IMR-90 (cell line): ENCODE data around the gene GPSM1. TPM values are rescaled to one million over a fixed set of nuclear protein-coding genes. Genes with fewer than 3 reads are reported as not detected.

Source experiments
- ATAC-seq: fragments of 200-7000 bp; cut with Tn5 transposase; 2 replicates; pipeline ENCODE4 v1.9.1; 2020; ENCODE audit warnings: low read depth, mild to moderate bottlenecking, moderate library complexity
- BruUV-seq: library from RNA; stranded (reverse); fragments of 400-500 nt; replicated peaks from 2 replicates; lab custom pipeline; 2021; lab: Mats Ljungman, UMichigan
- CTCF ChIA-PET: fragments of 300-600 bp; formaldehyde crosslinking; extraction: SDS; loops from one replicate; lab custom pipeline; 2021; ENCODE audit warnings: antibody characterized with exemption; lab: Yijun Ruan, JAX
- POLR2A ChIA-PET: fragments of 300-600 bp; sonication (Branson Sonifier 250); formaldehyde crosslinking; loops from one replicate; lab custom pipeline; 2022; ENCODE audit warnings: antibody characterized with exemption; ENCODE audit not compliant: unreplicated experiment; lab: Charles Lee
- DNase-seq: peaks from one replicate; pipeline ENCODE4 v3.0.0; 2013
- H2AFZ ChIP-seq: replicated peaks from 2 replicates; pipeline ENCODE3; 2013; ENCODE audit warnings: low read length, mild to moderate bottlenecking; ENCODE audit not compliant: poor library complexity
- H2AK5ac ChIP-seq: 2 replicates; pipeline ENCODE4 v1.6.1; 2013; ENCODE audit warnings: low read depth, low read length, inconsistent platforms
- H2AK9ac ChIP-seq: replicated peaks from 2 replicates; pipeline ENCODE3; 2013; ENCODE audit warnings: mild to moderate bottlenecking, low read depth, low read length, moderate library complexity; ENCODE audit not compliant: poor library complexity
- H2BK120ac ChIP-seq: 2 replicates; pipeline ENCODE4 v1.6.1; 2013; ENCODE audit warnings: low read depth, low read length, inconsistent platforms
- H2BK15ac ChIP-seq: 3 replicates; pipeline ENCODE4 v1.6.1; 2013; ENCODE audit warnings: low read depth, low read length, inconsistent platforms
- H2BK20ac ChIP-seq: 2 replicates; pipeline ENCODE4 v1.6.1; 2013; ENCODE audit warnings: low read depth, mild to moderate bottlenecking, inconsistent platforms, low read length, moderate library complexity
- H2BK5ac ChIP-seq: 2 replicates; pipeline ENCODE4 v1.6.1; 2013; ENCODE audit warnings: mild to moderate bottlenecking, low read depth, low read length, inconsistent platforms; ENCODE audit not compliant: poor library complexity, severe bottlenecking
- H3K14ac ChIP-seq: replicated peaks from 2 replicates; pipeline ENCODE4 v1.6.1; 2013; ENCODE audit warnings: low read depth, low read length, inconsistent platforms
- H3K18ac ChIP-seq: 2 replicates; pipeline ENCODE4 v1.6.1; 2013; ENCODE audit warnings: low read depth, low read length, control low read depth
- H3K23ac ChIP-seq: 2 replicates; pipeline ENCODE4 v1.6.1; 2013; ENCODE audit warnings: low read depth, low read length, inconsistent platforms
- H3K27ac ChIP-seq: 2 replicates; pipeline ENCODE4 v1.5.1; 2013; ENCODE audit warnings: mild to moderate bottlenecking, control low read depth, low read length; ENCODE audit not compliant: insufficient read depth
- H3K27me3 ChIP-seq: 2 replicates; pipeline ENCODE4 v1.6.1; 2013; ENCODE audit warnings: low read length; ENCODE audit not compliant: control insufficient read depth, insufficient read depth
- H3K36me3 ChIP-seq: 2 replicates; pipeline ENCODE4 v1.6.1; 2013; ENCODE audit warnings: low read length, mixed read lengths; ENCODE audit not compliant: control insufficient read depth, insufficient read depth
- H3K4ac ChIP-seq: 2 replicates; pipeline ENCODE4 v1.6.1; 2013; ENCODE audit warnings: low read depth, low read length, inconsistent platforms
- H3K4me1 ChIP-seq: 2 replicates; pipeline ENCODE4 v1.6.1; 2013; ENCODE audit warnings: low read length, mixed read lengths; ENCODE audit not compliant: control insufficient read depth, insufficient read depth
- H3K4me2 ChIP-seq: 2 replicates; pipeline ENCODE4 v1.6.1; 2013; ENCODE audit warnings: low read depth, mild to moderate bottlenecking, control low read depth, low read length, moderate library complexity
- H3K4me3 ChIP-seq: 2 replicates; pipeline ENCODE4 v1.5.1; 2013; ENCODE audit warnings: low read depth, mild to moderate bottlenecking, control low read depth, low read length, moderate library complexity; ENCODE audit not compliant: insufficient read depth
- H3K56ac ChIP-seq: 2 replicates; pipeline ENCODE4 v1.6.1; 2013; ENCODE audit warnings: low read length, inconsistent platforms; ENCODE audit not compliant: insufficient read depth; ENCODE audit errors: extremely low read depth
- H3K79me1 ChIP-seq, 2 experiments: 2 replicates each; pipeline ENCODE4 v1.6.1; 2013; ENCODE audit warnings: low read length in 2 of 2, inconsistent platforms in 1 of 2, low read depth in 1 of 2
- H3K9ac ChIP-seq: 2 replicates; pipeline ENCODE4 v1.6.1; 2013; ENCODE audit warnings: low read depth, low read length, control low read depth
- H3K9me1 ChIP-seq: 2 replicates; pipeline ENCODE4 v1.6.1; 2013; ENCODE audit warnings: low read length, inconsistent platforms; ENCODE audit not compliant: insufficient read depth
- H3K9me3 ChIP-seq: 2 replicates; pipeline ENCODE4 v1.6.1; 2013; ENCODE audit warnings: low read length; ENCODE audit not compliant: control insufficient read depth, insufficient read depth
- H4K20me1 ChIP-seq: 2 replicates; pipeline ENCODE4 v1.6.1; 2013; ENCODE audit warnings: low read length, inconsistent platforms; ENCODE audit not compliant: insufficient read depth
- H4K5ac ChIP-seq: 2 replicates; pipeline ENCODE4 v1.6.1; 2013; ENCODE audit warnings: mild to moderate bottlenecking, low read depth, low read length, control low read depth
- H4K8ac ChIP-seq, 2 experiments: 2 replicates each; pipeline ENCODE4 v1.6.1; 2013; ENCODE audit warnings: low read depth in 2 of 2, low read length in 2 of 2, control low read depth in 1 of 2, inconsistent platforms in 1 of 2
- H4K91ac ChIP-seq: 2 replicates; pipeline ENCODE4 v1.6.1; 2013; ENCODE audit warnings: low read depth, low read length, inconsistent platforms; ENCODE audit not compliant: insufficient read depth
- CEBPB ChIP-seq: IDR thresholded peaks from 2 replicates; pipeline ENCODE4 v1.6.1; 2012; ENCODE audit warnings: low read depth, low read length, improper control_type of control experiment
- FOS ChIP-seq: fragments of 150-350 bp; IDR thresholded peaks from 2 replicates; pipeline ENCODE4 v1.6.1; 2016; ENCODE audit warnings: low read depth, low read length
- RFX5 ChIP-seq: IDR thresholded peaks from 2 replicates; pipeline ENCODE4 v1.8.0; 2012; ENCODE audit warnings: low read depth, mild to moderate bottlenecking, low read length, moderate library complexity
- WGBS, 2 experiments: methylation state at CpG; one replicate each; pipeline versions ENCODE4 v1.1.5 to v1.1.7; 2013; ENCODE audit warnings: missing lambda C conversion rate in 2 of 2; ENCODE audit not compliant: insufficient read length in 1 of 2; ENCODE audit errors: extremely low coverage in 2 of 2; 5-methylcytosine and 5-hydroxymethylcytosine counted together
- dilution Hi-C: fragments of 300-500 bp; cut with HindIII; formaldehyde crosslinking; loops from one replicate; pipeline ENCODE4 v1.14.3; 2018; ENCODE audit warnings: low sequenced_read_pairs; ENCODE audit not compliant: unreplicated experiment
- in situ Hi-C: fragments of 300-500 bp; cut with MboI; formaldehyde crosslinking; loops from 3 replicates; pipeline ENCODE4 v1.14.3; 2019; ENCODE audit warnings: low sequenced_read_pairs, inconsistent platforms, mixed read lengths
- intact Hi-C: fragments of 100-400 bp; cut with micrococcal nuclease; formaldehyde crosslinking; loops from 2 replicates; pipeline ENCODE4 v1.10.0; 2022
- polyA plus RNA-seq, 3 experiments: library from polyadenylated mRNA; depleted of rRNA; stranded (reverse); fragments of >200 nt; gene quantifications; 2 replicates each; pipeline ENCODE4 v1.2.3, GENCODE V29; 2012; ENCODE audit warnings: low replicate concordance in 1 of 3
- total RNA-seq: library from RNA; depleted of rRNA; stranded (reverse); fragments of >200 nt; gene quantifications from 2 replicates; pipeline ENCODE4 v1.2.3, GENCODE V29; 2012

GPSM1 gene
- total and polyA plus RNA-seq, 2 of the 4 experiments (the other 2 are of a cell fraction) = 28.7 to 71.2 TPM

GRCh38 chr9:136341042-136341655 is 13.8 kb downstream of the GPSM1 start:
- no peak overlapping the region for H3K4ac ChIP-seq
- peaks cover 11% of the 10 kb centered on the region; the same call in 1 of the 2 replicates for H3K4me1 ChIP-seq
- H3K79me1 ChIP-seq = peaks cover 16 to 74% of the 10 kb centered on the region in 2 experiments
- no TSS peak for BruUV-seq
- H4K20me1 ChIP-seq = peaks cover 78% of the 10 kb centered on the region
- no peak overlapping the region for H3K18ac ChIP-seq
- H4K8ac ChIP-seq = no peak overlapping the region
- no peak overlapping the region for H2AK5ac ChIP-seq
- H2AFZ ChIP-seq = no peak overlapping the region
- H3K4me3 ChIP-seq = no peak overlapping the region
- no peak overlapping the region for H2BK120ac ChIP-seq
- no peak overlapping the region for H2BK20ac ChIP-seq
- intact Hi-C loops (no loop called here), dilution Hi-C loops (no loop called here), in situ Hi-C loops (no loop called here)
- no peak overlapping the region for H4K91ac ChIP-seq
- ATAC-seq (no peak), DNase-seq (no peak)
- no peak overlapping the region for H2BK15ac ChIP-seq
- H3K4me2 ChIP-seq = no peak overlapping the region
- no peak overlapping the region for H3K9ac ChIP-seq
- H3K9me1 ChIP-seq = peaks cover 4% of the 10 kb centered on the region; the same call in 1 of the 2 replicates
- no peak overlapping the region for H4K5ac ChIP-seq
- POLR2A ChIA-PET = no interaction called here
- H3K36me3 ChIP-seq = peaks cover 77% of the 10 kb centered on the region
- no peaks in the 10 kb centered on the region for H3K27me3 ChIP-seq
- no peak for TF ChIP-seq CEBPB
- no peak for TF ChIP-seq RFX5
- no peak for TF ChIP-seq FOS
- 89% methylated on average over 3 of the region's 18 CpGs; no CpG with 5 or more reads in 1 of the 2 experiments for whole genome bisulfite sequencing, 2 experiments
- no peak overlapping the region for H3K27ac ChIP-seq
- no peak overlapping the region for H3K14ac ChIP-seq
- CTCF ChIA-PET = no interaction called here
- no peak overlapping the region for H2BK5ac ChIP-seq
- no peak overlapping the region for H2AK9ac ChIP-seq
- no peaks in the 10 kb centered on the region for H3K9me3 ChIP-seq
- no peak overlapping the region for H3K56ac ChIP-seq
- H3K23ac ChIP-seq = no peak overlapping the region
